Measurements from ENCODE around the gene MYMK. TPM values are rescaled to one million over a fixed set of nuclear protein-coding genes. Genes with fewer than 3 reads are reported as not detected.

Gene MYMK
- total RNA-seq, 1 experiment from 2014 or later = not detected

DNA sequence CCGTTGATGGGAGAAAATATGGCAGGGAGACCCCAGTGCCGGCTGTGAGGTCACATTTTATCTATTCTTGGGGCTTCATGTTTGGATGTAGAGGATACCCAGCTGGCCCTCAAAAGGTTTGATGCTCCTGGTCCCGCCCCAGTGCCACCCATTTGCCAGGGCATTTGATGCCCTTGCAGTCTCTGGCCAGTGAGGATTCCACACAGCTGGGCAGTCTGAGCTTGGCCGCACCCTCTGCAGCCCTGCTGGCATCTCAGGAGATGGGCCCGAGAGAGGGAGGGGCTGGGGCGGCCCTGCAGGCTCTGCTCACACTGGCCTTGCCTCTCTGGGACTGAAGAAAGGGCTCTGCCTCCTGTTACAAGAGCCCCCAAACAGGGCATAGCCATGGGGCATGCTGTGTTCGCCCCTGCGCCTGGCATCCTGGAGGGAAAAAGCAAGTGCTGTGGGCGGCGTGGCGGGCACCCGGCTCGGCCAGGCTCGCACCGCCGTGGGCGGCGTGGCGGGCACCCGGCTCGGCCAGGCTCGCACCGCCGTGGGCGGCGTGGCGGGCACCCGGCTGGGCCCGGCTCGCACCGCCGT is 37.3 kb upstream of the MYMK start:
- in situ Hi-C loops (cut with HindIII; ENCODE audit: low pct_unique_long_range_greater_than_20kb, low sequenced_read_pairs) = no loop called here
- DNase-seq (ENCODE audit: low read depth, low spot score) = no peak

DNA sequence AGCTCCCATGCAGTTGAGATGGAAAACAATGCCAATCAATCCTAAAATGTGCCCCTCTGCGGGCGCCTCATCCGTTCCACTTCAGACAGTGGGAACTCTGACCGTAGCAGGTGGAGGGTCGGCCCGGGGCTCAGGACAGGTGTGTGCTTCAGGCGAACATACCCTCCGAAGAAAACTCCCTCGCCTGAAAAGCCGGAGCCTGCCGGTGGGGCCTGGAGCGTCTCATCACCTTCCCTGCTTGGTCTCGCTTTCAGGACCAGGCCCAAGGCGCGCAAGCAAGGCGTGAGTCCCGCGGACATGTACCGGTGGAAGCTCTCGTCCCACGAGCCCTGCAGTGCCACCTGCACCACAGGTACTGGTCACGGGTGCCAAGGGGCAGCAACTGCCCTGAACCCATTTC is 36.2 kb upstream of the MYMK start:
- DNase-seq (ENCODE audit: low read depth, low spot score) = no peak
- in situ Hi-C loops (cut with HindIII; ENCODE audit: low pct_unique_long_range_greater_than_20kb, low sequenced_read_pairs) = no loop called here

DNA sequence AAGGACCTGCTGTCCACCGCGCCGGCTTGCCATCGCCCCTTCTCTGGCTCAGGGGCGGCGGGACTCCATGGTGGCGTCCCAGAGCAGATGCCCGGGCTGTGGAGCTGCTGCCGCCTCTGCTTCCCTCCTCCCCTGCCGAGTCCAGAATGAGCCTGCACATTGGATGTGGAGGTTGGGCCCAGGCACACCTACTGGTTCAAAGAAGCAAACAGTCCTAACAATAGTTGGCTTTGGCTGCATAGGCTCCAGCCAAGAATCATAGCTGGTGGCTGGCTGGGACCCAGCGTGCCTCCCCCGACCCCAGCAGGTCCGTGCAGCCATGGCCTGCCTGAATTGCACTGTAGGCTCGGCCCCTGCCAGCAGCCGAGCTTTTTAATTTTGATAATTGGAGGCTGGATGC is 35.6 kb upstream of the MYMK start:
- no peak for DNase-seq (ENCODE audit: low read depth, low spot score)

DNA sequence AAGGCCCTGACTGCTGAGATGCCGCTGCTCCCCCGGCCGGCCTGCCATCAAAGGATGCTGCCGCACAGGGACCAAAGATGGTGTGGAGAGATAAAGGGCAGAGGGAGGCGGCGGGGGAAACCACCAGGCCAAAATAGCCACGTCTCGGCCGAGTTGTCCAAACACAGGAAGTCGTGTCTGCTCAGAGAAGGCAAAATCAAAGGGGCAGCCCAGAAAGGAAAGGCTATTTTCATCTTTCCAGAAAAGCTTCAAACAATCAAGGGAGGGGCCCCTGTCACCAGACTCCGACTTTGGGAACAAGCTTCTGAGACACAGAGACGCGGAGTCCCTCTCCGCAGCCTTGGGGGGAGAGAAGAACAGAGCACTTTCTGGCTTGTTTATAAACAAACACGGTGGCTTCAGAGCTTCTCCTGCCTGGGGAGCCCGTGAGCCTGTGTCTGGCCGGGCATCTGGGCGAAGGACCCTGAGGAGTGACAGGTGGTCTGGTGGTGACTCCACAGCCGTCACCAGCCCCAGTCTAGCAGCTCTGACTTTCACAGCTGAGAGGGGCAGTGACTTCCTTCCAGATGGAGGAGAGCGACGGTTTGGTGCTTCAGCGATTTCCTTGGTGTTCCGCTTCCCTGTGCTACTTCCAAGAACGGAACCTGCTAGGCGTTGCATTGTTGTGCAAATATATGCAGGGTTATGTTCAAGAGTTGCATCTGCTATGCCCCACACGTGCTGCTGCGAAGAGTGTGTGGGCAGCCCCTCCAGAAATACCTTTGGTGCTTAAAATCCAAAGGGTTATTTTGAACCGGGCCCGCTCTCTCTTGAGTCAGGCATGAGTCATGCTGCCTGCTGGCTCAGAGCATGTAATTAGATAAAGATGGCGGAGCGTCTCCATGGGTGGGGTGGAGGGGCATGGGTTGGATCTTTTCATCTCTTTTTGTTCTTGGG is 33.7 kb upstream of the MYMK start:
- no peak for DNase-seq (ENCODE audit: low read depth, low spot score)
- in situ Hi-C loops (cut with HindIII; ENCODE audit: low pct_unique_long_range_greater_than_20kb, low sequenced_read_pairs) = no loop called here

More for the DNA sequence above, 35.6 kb upstream of the MYMK start:
- in situ Hi-C loops (cut with HindIII; ENCODE audit: low pct_unique_long_range_greater_than_20kb, low sequenced_read_pairs) = no loop called here

DNA sequence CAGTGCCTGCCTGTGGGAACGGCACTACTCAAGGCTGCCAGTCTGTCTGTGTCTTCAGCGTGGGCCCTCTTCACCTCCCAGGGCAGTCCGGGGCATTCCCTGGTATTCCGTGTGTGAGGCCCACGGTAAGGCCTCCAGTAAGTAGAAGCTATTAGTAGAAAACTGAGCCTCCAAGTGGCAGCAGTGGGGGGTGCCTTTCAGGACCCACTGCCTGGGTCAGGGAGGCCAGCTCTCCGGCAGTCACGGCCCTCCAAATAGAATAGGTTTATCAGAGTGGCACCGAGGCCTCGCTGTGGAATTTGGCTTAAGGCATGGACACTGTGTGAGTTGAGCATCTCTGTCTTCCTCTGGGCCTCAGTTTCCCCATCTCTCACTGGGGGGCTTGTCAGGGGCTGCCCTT is 32.8 kb upstream of the MYMK start:
- no peak for DNase-seq (ENCODE audit: low read depth, low spot score)
- in situ Hi-C loops (cut with HindIII; ENCODE audit: low pct_unique_long_range_greater_than_20kb, low sequenced_read_pairs) = no loop called here

DNA sequence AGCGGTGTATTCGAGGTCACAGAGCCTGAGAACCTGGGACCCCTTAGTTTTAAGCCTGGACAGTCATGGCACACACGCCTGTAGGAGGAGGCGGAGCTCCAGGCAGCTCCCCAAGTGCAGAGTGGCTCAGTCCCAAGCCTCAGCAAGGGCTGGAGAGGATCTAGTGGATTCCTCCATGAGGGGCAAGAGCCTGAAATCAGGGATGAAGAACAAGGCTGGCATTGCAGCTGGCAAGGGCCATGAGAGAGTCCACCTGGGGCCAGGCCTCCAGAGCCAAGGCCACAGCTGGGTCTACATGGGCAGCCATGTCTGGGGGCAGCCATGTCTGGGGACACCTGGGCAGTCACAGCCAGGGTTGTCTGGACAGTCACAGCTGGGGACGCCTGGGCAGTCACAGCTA is 31.6 kb upstream of the MYMK start:
- no peak for DNase-seq (ENCODE audit: low read depth, low spot score)
- in situ Hi-C loops (cut with HindIII; ENCODE audit: low pct_unique_long_range_greater_than_20kb, low sequenced_read_pairs) = no loop called here

DNA sequence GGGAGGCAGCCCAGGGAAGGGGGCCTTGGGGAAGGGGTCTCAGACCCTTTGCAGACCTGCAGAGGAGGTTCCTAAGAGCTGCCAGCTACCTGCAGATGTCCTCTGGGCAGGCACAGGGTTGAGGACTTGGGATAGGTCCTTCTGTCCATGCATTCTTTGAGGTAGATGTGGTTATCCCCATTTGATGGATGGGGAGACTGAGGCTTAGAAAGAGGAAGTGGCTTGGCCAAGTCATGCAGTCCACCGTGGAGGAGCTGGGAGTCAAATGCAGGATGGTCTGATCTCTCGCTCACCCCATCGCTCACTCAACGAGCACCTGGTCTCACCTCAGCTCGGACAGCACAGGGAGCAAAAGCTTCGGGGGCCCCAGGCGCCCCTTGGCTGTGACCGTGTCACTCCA is 30.0 kb upstream of the MYMK start:
- no peak for DNase-seq (ENCODE audit: low read depth, low spot score)
- in situ Hi-C loops (cut with HindIII; ENCODE audit: low pct_unique_long_range_greater_than_20kb, low sequenced_read_pairs) = no loop called here

DNA sequence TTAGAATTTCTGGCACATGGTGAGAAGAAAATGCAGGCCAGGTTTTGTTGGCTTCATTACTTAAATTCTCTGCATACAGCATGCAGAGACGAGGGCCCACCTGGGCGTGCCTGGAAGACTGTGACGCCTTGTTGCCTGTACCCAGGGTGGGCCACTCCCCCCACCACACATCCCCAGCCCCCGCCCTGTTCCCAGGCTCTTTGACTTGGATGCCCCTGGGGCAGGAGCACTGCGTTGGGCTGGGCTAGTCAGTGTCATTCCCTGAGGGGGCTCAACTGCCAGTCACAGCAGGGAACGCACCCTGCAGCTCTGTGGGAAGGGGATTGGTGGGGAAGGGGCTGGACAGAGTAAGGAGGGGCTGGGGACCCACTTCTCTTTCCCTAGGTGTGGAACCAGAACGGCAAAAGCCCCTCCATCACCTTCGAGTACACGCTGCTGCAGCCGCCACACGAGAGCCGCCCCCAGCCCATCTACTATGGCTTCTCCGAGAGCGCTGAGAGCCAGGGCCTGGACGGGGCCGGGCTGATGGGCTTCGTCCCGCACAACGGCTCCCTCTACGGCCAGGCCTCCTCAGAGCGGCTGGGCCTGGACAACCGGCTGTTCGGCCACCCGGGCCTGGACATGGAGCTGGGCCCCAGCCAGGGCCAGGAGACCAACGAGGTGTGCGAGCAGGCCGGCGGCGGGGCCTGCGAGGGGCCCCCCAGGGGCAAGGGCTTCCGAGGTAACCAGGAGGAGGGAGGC is 29.4 kb upstream of the MYMK start:
- in situ Hi-C loops (cut with HindIII; ENCODE audit: low pct_unique_long_range_greater_than_20kb, low sequenced_read_pairs) = no loop called here
- no peak for DNase-seq (ENCODE audit: low read depth, low spot score)

DNA sequence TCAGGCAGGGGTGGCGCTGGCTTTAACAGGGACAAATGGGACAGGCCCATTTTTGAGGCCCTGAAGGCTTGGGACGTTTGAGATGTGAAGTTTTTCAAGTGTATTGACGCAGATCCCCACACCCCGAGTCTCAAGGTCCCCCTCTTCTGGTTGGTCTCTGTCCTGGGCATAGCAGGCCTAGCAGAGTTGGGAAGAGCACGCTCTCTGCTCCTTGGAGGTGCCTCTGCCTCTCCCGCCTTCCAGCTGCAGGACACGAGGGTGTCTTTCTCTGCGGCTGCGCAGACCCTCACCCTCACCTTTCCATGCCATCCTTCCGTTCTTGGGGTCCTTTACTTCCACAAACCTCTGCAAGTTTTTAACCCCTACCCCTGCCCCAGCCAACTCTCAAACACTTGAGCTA is 28.4 kb upstream of the MYMK start:
- DNase-seq (ENCODE audit: low read depth, low spot score) = no peak
- in situ Hi-C loops (cut with HindIII; ENCODE audit: low pct_unique_long_range_greater_than_20kb, low sequenced_read_pairs) = no loop called here

DNA sequence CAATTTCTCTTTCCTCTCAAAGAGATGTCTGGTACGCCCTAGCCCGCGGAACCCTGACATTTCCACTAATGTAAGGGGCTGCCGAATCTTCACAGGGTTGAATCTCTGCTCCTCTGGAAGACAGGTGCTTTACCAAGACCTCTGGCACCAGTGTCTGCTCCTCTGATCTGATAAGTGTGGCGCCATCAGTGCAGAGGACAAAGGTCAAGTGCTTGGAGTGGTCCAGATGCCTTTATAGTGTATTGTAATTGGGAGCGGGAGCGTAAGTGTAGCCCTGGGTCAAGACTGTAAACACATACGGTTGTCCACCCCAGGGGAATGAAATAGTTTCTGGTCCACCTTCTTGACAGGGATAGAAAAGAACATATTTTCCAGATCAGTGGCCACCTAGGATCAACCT is 27.5 kb upstream of the MYMK start:
- no peak for DNase-seq (ENCODE audit: low read depth, low spot score)
- in situ Hi-C loops (cut with HindIII; ENCODE audit: low pct_unique_long_range_greater_than_20kb, low sequenced_read_pairs) = no loop called here

DNA sequence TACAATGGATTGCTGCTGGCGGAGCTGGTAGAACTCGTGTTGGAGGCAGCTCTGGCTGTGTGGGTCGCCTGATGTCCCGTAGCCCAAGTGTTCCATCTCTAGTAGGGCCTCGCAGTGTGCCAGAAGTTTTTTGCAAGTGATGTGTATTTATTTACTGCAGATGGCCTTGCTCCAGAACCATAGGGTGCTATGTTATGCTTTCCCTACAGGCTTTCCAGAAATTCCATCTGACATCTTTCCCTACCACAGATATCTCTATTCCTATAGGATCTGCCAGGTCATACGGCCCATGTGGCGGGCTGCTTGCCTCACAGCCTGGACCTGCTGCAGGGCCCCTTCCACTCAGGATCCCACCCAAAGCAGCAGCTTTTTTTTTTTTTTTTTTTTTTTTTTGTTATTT is 26.7 kb upstream of the MYMK start:
- no peak for DNase-seq (ENCODE audit: low read depth, low spot score)
- in situ Hi-C loops (cut with HindIII; ENCODE audit: low pct_unique_long_range_greater_than_20kb, low sequenced_read_pairs) = no loop called here

DNA sequence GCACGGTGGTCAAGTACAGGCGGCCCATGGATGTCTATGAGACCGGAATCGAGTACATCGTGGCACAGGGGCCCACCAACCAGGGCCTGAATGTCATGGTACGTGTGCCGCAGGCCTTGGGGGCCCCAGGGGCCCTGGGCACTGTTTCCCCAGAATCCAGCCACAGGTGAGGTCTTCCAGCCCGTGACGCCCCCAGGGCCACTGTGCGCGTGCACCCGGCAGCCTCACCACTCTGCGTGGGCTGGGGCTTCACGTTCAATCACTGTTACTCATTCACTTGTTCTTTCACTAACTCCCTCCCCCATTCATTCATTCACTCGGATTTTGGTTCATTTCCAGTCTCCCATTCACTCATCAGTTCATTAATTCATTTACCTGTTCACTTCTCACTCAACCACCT is 22.4 kb upstream of the MYMK start:
- no peak for DNase-seq (ENCODE audit: low read depth, low spot score)
- in situ Hi-C loops (cut with HindIII; ENCODE audit: low pct_unique_long_range_greater_than_20kb, low sequenced_read_pairs) = no loop called here

DNA sequence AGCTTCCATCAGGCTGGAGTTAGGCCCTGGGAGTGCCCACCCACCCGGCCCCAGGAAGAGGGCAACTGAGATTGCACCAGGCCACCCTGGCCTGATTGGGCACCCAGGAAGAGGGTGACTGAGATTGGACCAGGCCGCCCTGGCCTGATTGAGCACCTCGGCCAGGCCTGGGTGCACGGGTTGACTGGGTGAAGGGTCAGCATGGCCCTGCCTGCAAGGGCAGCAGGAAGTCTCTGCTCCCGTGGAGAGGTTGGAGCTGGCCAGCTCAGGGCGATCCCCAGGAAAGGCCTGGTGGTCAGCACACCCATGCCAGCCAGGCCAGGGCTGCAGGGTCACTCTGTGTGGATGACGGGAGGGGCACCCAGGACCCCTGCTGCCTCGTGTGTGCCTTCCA is 21.5 kb upstream of the MYMK start:
- in situ Hi-C loops (cut with HindIII; ENCODE audit: low pct_unique_long_range_greater_than_20kb, low sequenced_read_pairs) = no loop called here

DNA sequence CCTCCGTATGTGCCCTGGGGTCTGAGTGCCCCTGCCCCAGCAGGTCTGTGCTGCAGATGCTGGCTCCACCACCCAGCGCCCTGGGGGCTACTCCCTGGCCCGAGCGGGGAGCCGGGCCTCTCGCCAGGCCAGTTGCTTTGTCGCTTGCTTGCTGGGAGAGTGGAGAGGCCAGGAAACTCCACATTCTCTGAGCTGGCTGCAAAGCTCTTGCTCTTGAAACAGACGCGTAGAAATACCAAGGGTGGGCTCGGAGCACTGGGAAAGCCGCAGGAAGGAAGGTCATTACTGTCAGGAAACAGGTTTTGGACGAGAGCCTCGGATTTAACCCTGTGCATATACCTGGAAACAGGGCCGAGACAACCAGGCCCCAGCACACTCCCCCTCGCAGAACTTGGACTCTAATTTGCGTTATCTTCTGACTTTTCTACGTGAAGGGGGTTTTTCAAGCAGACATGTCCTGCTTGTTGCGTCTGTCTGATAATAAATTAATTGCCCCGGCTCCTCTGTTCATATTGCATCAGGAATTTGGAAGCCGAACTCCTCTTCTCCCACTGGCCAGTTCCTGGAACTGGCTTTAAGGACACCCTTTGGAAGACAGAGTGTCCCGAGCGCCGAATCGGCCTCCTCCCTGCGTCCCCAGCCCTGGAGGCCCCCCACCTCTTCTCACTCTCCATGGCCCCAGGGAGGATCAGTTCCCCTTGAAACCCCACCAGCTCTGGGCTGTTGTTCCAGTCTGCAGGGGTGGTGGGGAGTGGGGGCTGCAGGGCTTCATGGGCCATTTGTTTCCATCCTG is 20.9 kb upstream of the MYMK start:
- in situ Hi-C loops (cut with HindIII; ENCODE audit: low pct_unique_long_range_greater_than_20kb, low sequenced_read_pairs) = no loop called here
- no peak for DNase-seq (ENCODE audit: low read depth, low spot score)

More for the DNA sequence above, 21.5 kb upstream of the MYMK start:
- DNase-seq (ENCODE audit: low read depth, low spot score) = no peak

DNA sequence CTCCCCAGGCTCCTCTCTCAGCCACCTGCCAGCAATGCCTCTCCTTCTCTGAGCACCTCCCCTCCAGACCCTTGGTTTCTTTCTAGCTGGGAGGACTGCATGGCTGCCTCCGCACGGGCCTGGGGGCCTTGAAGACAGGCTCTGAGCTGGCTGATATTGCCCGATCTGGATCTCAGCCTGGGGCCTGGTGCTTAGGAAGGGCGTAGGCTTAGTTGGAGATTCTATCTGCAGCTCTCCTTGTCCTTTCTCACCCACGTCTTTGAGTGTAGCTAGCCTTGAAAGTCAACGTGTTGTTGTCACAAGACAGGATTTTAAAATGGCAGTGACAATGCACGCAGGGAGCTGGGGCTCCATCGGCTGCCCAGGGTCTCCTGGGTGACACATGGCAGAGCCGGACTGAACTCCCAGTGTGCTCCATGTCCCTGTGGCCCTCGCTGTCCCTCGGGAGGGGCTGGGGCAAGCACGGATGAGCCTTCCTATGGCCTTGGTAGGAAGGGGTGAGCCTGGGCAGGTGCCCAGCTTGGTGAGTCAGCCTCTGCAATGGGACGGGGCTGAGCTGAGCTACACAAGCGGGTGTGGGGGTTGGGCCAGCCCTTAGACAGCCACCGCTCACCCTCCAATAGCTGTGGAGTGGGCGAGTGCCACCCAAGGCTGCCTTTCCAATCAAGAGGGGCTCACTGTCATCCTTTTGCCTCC is 19.2 kb upstream of the MYMK start:
- in situ Hi-C loops (cut with HindIII; ENCODE audit: low pct_unique_long_range_greater_than_20kb, low sequenced_read_pairs) = no loop called here

DNA sequence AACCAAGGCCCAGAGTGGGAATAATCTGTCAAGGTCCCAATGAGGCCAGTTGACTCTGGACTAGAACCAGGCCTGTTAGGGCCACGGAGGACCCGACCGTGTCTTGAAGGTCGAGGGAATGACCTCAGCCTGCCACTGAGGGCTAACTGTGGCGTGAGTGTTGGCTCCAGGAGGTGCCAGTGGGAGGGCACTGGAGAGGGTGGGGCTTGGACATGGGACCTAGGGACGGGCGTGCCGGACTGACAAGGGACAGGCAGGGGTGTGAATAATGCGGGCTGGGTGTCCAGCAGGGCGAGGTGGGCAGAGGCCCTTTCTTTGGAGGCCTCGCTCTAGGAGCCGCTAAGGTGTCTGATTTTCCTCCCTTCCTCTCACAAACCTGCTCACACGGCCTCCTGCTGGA is 17.2 kb upstream of the MYMK start:
- in situ Hi-C loops (cut with HindIII; ENCODE audit: low pct_unique_long_range_greater_than_20kb, low sequenced_read_pairs) = no loop called here
- DNase-seq (ENCODE audit: low read depth, low spot score) = no peak

More for the DNA sequence above, 19.2 kb upstream of the MYMK start:
- DNase-seq (ENCODE audit: low read depth, low spot score) = no peak

DNA sequence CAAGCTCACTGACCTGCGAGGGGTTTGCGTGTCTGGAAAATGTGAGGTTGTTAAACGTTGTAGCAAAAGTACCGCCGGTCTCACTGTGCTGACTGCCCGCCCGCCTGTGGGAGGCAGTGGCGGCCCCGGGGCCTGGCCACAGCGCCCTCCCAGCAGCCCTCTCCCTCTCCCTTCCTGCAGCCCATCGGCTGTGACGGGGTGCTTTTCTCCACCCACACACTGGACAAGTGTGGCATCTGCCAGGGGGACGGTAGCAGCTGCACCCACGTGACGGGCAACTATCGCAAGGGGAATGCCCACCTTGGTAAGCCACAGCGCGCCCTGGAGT is 15.9 kb upstream of the MYMK start:
- no peak for DNase-seq (ENCODE audit: low read depth, low spot score)
- in situ Hi-C loops (cut with HindIII; ENCODE audit: low pct_unique_long_range_greater_than_20kb, low sequenced_read_pairs) = no loop called here
